GM12878 (cell line): ENCODE results near the gene VPS39. TPM values are rescaled to one million over a fixed set of nuclear protein-coding genes. Genes with fewer than 3 reads are reported as not detected.

ENCODE experiments used
- ATAC-seq: fragments of 200-7000 bp; cut with Tn5 transposase; 3 replicates; pipeline ENCODE4 v1.9.1; 2020; ENCODE audit warnings: mild to moderate bottlenecking, moderate library complexity
- BruUV-seq: library from RNA; stranded (reverse); fragments of 400-500 nt; replicated peaks from 2 replicates; lab custom pipeline; 2021; lab: Mats Ljungman, UMichigan
- CTCF ChIA-PET: fragments of 300-600 bp; sonication (Branson Sonifier 250); formaldehyde crosslinking; extraction: SDS; loops from one replicate; lab custom pipeline; 2021; ENCODE audit warnings: inconsistent platforms; lab: Yijun Ruan, JAX
- POLR2A ChIA-PET: fragments of 350-600 bp; formaldehyde crosslinking; extraction: SDS; loops from one replicate; lab custom pipeline; 2021; ENCODE audit warnings: inconsistent platforms; lab: Charles Lee
- RAD21 ChIA-PET: fragments of 300-600 bp; sonication (Branson Sonifier 250); formaldehyde crosslinking; loops from one replicate; lab custom pipeline; 2023; ENCODE audit warnings: antibody characterized with exemption; ENCODE audit not compliant: unreplicated experiment; lab: Charles Lee
- SMC1A ChIA-PET: fragments of 300-600 bp; sonication (Branson Sonifier 250); formaldehyde crosslinking; loops from one replicate; lab custom pipeline; 2023; ENCODE audit not compliant: unreplicated experiment, uncharacterized antibody; lab: Charles Lee
- DNase-seq: peaks from one replicate; pipeline ENCODE4 v3.0.0-alpha.2; 2011; ENCODE audit warnings: low read depth, low spot score
- FAIRE-seq: peaks from 3 replicates; lab custom pipeline; 2011; peaks lifted over from hg19 to GRCh38; lab: Jason Lieb, UNC
- H2AFZ ChIP-seq: 2 replicates; pipeline ENCODE4 v1.6.0; 2011; ENCODE audit warnings: low read depth, low read length, control low read depth; ENCODE audit not compliant: control insufficient read depth
- H3K27ac ChIP-seq: 2 replicates; pipeline ENCODE4 v1.5.1; 2011; ENCODE audit warnings: control low read depth; ENCODE audit not compliant: control insufficient read depth, insufficient read depth
- H3K27me3 ChIP-seq, 2 experiments: replicated peaks in 1 of 2; 2 replicates each; pipeline versions ENCODE4 v1.6.0 to v1.6.1; 2011; ENCODE audit warnings: low read length in 1 of 2; ENCODE audit not compliant: control insufficient read depth in 2 of 2, insufficient read depth in 2 of 2
- H3K36me3 ChIP-seq, 2 experiments: 2 replicates each; pipeline ENCODE4 v1.5.1; 2011; ENCODE audit warnings: low read length in 1 of 2; ENCODE audit not compliant: control insufficient read depth in 2 of 2, insufficient read depth in 2 of 2
- H3K4me1 ChIP-seq: 2 replicates; pipeline ENCODE4 v1.6.1; 2011; ENCODE audit warnings: mild to moderate bottlenecking, low read length, moderate library complexity, mixed read lengths; ENCODE audit not compliant: control insufficient read depth, insufficient read depth
- H3K4me2 ChIP-seq: 2 replicates; pipeline ENCODE4 v1.6.0; 2011; ENCODE audit warnings: control low read depth; ENCODE audit not compliant: control insufficient read depth, insufficient read depth
- H3K4me3 ChIP-seq: fragments of 200-600 bp; sonication (generic); 2 replicates; pipeline ENCODE4 v1.5.1; 2016
- H3K79me2 ChIP-seq: 2 replicates; pipeline ENCODE4 v1.6.0; 2011; ENCODE audit warnings: low read length; ENCODE audit not compliant: control insufficient read depth, insufficient read depth
- H3K9ac ChIP-seq: 2 replicates; pipeline ENCODE4 v1.8.0; 2011; ENCODE audit warnings: low read length, control low read depth, mixed read lengths; ENCODE audit not compliant: control insufficient read depth, insufficient read depth
- H3K9me3 ChIP-seq: replicated peaks from 3 replicates; pipeline ENCODE4 v1.5.1; 2011; ENCODE audit warnings: mild to moderate bottlenecking, low read length; ENCODE audit not compliant: control insufficient read depth, insufficient read depth
- H4K20me1 ChIP-seq: 2 replicates; pipeline ENCODE4 v1.6.0; 2011; ENCODE audit not compliant: control insufficient read depth, insufficient read depth
- CHD2 ChIP-seq: IDR thresholded peaks from 2 replicates; pipeline ENCODE4 v1.6.1; 2011; ENCODE audit warnings: low read depth, low read length, improper control_type of control experiment, borderline replicate concordance
- CHD4 ChIP-seq: fragments of 200-600 bp; sonication (generic); IDR thresholded peaks from 2 replicates; pipeline ENCODE4 v1.6.1; 2016; ENCODE audit warnings: mild to moderate bottlenecking
- HDAC2 ChIP-seq: fragments of 200-600 bp; sonication (generic); IDR thresholded peaks from 2 replicates; pipeline ENCODE4 v1.6.1; 2017
- JUND ChIP-seq: IDR thresholded peaks from 2 replicates; pipeline ENCODE4 v1.6.1; 2012; ENCODE audit warnings: low read depth, mild to moderate bottlenecking, low read length, improper control_type of control experiment, moderate library complexity
- KAT2A ChIP-seq: conservative IDR thresholded peaks from 2 replicates; pipeline ENCODE4 v1.6.1; 2011; ENCODE audit warnings: low read depth, low read length; ENCODE audit not compliant: control insufficient read depth
- MYB ChIP-seq: fragments of 150-350 bp; IDR thresholded peaks from 2 replicates; pipeline ENCODE4 v1.6.1; 2014; ENCODE audit warnings: mild to moderate bottlenecking, low read depth, low read length, borderline replicate concordance
- PAX8 ChIP-seq: fragments of 450-650 bp; IDR thresholded peaks from 2 replicates; pipeline ENCODE4 v1.6.1; 2017; ENCODE audit warnings: mild to moderate bottlenecking, moderate library complexity
- SREBF1 ChIP-seq: IDR thresholded peaks from 2 replicates; pipeline ENCODE4 v1.6.1; 2012; ENCODE audit warnings: mild to moderate bottlenecking, low read length
- WGBS: methylation state at CpG from one replicate; pipeline ENCODE4 v1.1.6; 2016; ENCODE audit warnings: low lambda C conversion rate; ENCODE audit not compliant: insufficient replicate concordance, insufficient coverage; ENCODE audit errors: missing lambda C conversion rate; 5-methylcytosine and 5-hydroxymethylcytosine counted together
- in situ Hi-C: fragments of 300-500 bp; cut with MboI; formaldehyde crosslinking; loops from 9 replicates; pipeline ENCODE4 v1.14.3; 2018; ENCODE audit warnings: mixed read lengths
- intact Hi-C: fragments of 100-400 bp; cut with micrococcal nuclease; formaldehyde crosslinking; loops from one replicate; pipeline ENCODE4 v1.14.2; 2022; ENCODE audit not compliant: unreplicated experiment
- polyA plus RNA-seq, 11 experiments: library from polyadenylated mRNA; depleted of rRNA in 4 of 11; unstranded in 6 of 11; stranded (reverse) in 5 of 11; fragments of >200 nt; fragmentation: Nextera tagmentation in 4 of 11; fragmentation: Illumina TruSeq in 1 of 11; extraction: Ambion mirVana in 4 of 11; extraction: Trizol in 1 of 11; gene quantifications; 1 replicate in 1 of 11; 2 replicates in 10 of 11; pipeline versions ENCODE4 v1.2.1 to v1.2.3, GENCODE V29; 2011 to 2016; ENCODE audit warnings: inconsistent platforms in 2 of 11, missing spikeins in 2 of 11, low read depth in 1 of 11
- total RNA-seq, 4 experiments: library from RNA; depleted of rRNA in 3 of 4; stranded (reverse); fragments of >200 nt in 3 of 4; fragmentation: Illumina TruSeq in 1 of 4; extraction: Trizol in 1 of 4; gene quantifications; 2 replicates each; pipeline versions ENCODE4 v1.2.1 to v1.2.3, GENCODE V29; 2013 to 2021
- TF ChIP-seq, protein P1 (sequence below): fragments of 450-650 bp; conservative IDR thresholded peaks from 2 replicates; pipeline ENCODE4 v1.6.1; 2017; ENCODE audit warnings: mild to moderate bottlenecking, moderate library complexity

Gene VPS39
- total and polyA plus RNA-seq, 10 of the 15 experiments (the other 5 are each of a cell fraction or from before 2014, with no cell fraction given), result 4.9 to 50.0 (median 36.2) TPM

DNA sequence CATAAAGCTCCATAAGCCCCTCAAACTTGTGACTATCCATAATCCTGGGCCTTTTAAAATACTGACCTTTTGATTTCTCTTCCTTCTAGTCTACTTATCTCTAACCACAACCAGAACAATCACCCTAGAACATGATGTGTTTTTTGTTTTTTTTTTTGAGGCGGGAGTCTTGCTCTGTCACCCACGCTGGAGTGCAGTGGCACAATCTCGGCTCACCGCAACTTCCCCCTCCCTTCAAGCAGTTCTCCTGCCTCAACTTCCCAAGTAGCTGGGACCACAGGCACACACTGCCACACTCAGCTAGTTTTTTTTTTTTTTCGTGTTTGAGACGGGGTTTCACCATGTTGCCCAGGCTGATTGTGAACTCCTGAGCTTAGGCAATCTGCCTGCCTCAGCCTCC, 25.1 kb downstream of the VPS39 start:
- no peaks in the 10 kb centered on the region for H3K9me3 ChIP-seq
- 96% methylated on average over 6 of the region's 6 CpGs for WGBS
- no peak overlapping the region for H3K9ac ChIP-seq
- H3K27me3 ChIP-seq, result no peaks in the 10 kb centered on the region
- intact Hi-C loops (no loop called here), in situ Hi-C loops (no loop called here)
- ChIA-PET SMC1A (no interaction called here), RAD21 (no interaction called here), POLR2A (interaction anchor here (0.6 kb wide), 1 partner anchor 322 kb away, joined by 4 read pairs; no protein-coding TSS in a partner anchor), CTCF (interaction anchor here (0.6 kb wide), 1 partner anchor 223 kb away, joined by 3 read pairs; no protein-coding TSS in a partner anchor)
- no peaks in the 10 kb centered on the region for H4K20me1 ChIP-seq
- BruUV-seq, result no TSS peak
- peaks cover 4% of the 10 kb centered on the region for H3K4me1 ChIP-seq
- no peak overlapping the region for H3K4me3 ChIP-seq
- FAIRE-seq (no peak), ATAC-seq (no peak), DNase-seq (no peak)
- H3K36me3 ChIP-seq, result peaks cover 4 to 36% of the 10 kb centered on the region in 2 experiments
- no peaks in the 10 kb centered on the region for H3K79me2 ChIP-seq
- no peak overlapping the region for H3K4me2 ChIP-seq
- H2AFZ ChIP-seq, result no peak overlapping the region
- no peak for TF ChIP-seq KAT2A
- no peak for TF ChIP-seq SREBF1
- TF ChIP-seq, protein P1, sequence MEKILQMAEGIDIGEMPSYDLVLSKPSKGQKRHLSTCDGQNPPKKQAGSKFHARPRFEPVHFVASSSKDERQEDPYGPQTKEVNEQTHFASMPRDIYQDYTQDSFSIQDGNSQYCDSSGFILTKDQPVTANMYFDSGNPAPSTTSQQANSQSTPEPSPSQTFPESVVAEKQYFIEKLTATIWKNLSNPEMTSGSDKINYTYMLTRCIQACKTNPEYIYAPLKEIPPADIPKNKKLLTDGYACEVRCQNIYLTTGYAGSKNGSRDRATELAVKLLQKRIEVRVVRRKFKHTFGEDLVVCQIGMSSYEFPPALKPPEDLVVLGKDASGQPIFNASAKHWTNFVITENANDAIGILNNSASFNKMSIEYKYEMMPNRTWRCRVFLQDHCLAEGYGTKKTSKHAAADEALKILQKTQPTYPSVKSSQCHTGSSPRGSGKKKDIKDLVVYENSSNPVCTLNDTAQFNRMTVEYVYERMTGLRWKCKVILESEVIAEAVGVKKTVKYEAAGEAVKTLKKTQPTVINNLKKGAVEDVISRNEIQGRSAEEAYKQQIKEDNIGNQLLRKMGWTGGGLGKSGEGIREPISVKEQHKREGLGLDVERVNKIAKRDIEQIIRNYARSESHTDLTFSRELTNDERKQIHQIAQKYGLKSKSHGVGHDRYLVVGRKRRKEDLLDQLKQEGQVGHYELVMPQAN, result no peak
- no peak for TF ChIP-seq MYB
- TF ChIP-seq CHD4, result no peak
- TF ChIP-seq HDAC2, result no peak
- TF ChIP-seq PAX8, result no peak
- TF ChIP-seq JUND, result no peak
- TF ChIP-seq CHD2, result no peak
- H3K27ac ChIP-seq, result no peak overlapping the region
